GM18861 (cell line): ENCODE data around the gene SPINK7.

Source experiments
- ATAC-seq: cut with Tn5 transposase; IDR thresholded peaks from one replicate; pipeline ENCODE4 v1.9.1; 2021; ENCODE audit not compliant: unreplicated experiment

SPINK7 gene

GRCh38 chr5:148343603-148344487, 31.6 kb downstream of the SPINK7 start:
- no peak for ATAC-seq

- ATAC-seq: no peak
These were observed 35.5 kb downstream of the SPINK7 start for GRCh38 chr5:148347706-148348105.

GRCh38 chr5:148352696-148353095, 40.5 kb downstream of the SPINK7 start:
- ATAC-seq: no peak

- ATAC-seq: no peak
These were observed 41.4 kb downstream of the SPINK7 start for GRCh38 chr5:148353634-148354033.

GRCh38 chr5:148364343-148364742, 52.1 kb downstream of the SPINK7 start:
- no peak for ATAC-seq
